ENCODE measurements around the gene RNF121.

- no peak for TF ChIP-seq CTCF (IDR thresholded peaks at IDR 0.05; ENCODE audit: borderline replicate concordance, extremely low read depth, low read length, poor library complexity, severe bottlenecking)
- TF ChIP-seq EZH2 (IDR thresholded peaks at IDR 0.05; ENCODE audit: borderline replicate concordance, low read depth, low read length, severe bottlenecking), result no peak
These were observed 58.7 kb downstream of the RNF121 start for GRCh38 chr11:71987521-71987920.

All from DND-41 (cell line).